Heart right ventricle (tissue), 16 donors: ENCODE results near the gene KCTD4. TPM values are rescaled to one million over a fixed set of nuclear protein-coding genes. Genes with fewer than 3 reads are reported as not detected.
"Not testable (repeated sequence)": the region's sequence is repeated elsewhere in the genome, so short reads cannot be mapped to it uniquely, and the experiment has no call there.

Source experiments
- ATAC-seq, 8 donors: fragments of 200-7000 bp; cut with Tn5 transposase; one replicate each; pipeline ENCODE4 v1.9.1; 2020; ENCODE audit warnings: mild to moderate bottlenecking in 8 of 8, moderate library complexity in 8 of 8, moderate number of reproducible peaks in 1 of 8
- DNase-seq, 2 donors: peaks; one replicate each; pipeline ENCODE4 v3.0.0-alpha.2; 2020
- H3K27ac ChIP-seq, 10 donors: fragments of 200-600 bp; sonication (generic) in 2 of 10; one replicate each; pipeline versions ENCODE4 v1.5.0 to v1.8.0; 2020 to 2022; ENCODE audit warnings: mild to moderate bottlenecking in 3 of 10
- H3K27me3 ChIP-seq, 7 donors: fragments of 200-600 bp; one replicate each; pipeline ENCODE4 v1.8.0; 2021 to 2022; ENCODE audit warnings: mild to moderate bottlenecking in 2 of 7
- H3K36me3 ChIP-seq, 9 donors: fragments of 200-600 bp; sonication (generic) in 1 of 9; one replicate each; pipeline versions ENCODE4 v1.5.0 to v1.8.0; 2020 to 2022; ENCODE audit warnings: mild to moderate bottlenecking in 2 of 9
- H3K4me1 ChIP-seq, 9 donors: fragments of 200-600 bp; sonication (generic) in 1 of 9; one replicate each; pipeline versions ENCODE4 v1.5.0 to v1.8.0; 2020 to 2022; ENCODE audit warnings: mild to moderate bottlenecking in 4 of 9
- H3K4me3 ChIP-seq, 10 donors: fragments of 200-600 bp; sonication (generic) in 2 of 10; one replicate each; pipeline versions ENCODE4 v1.5.0 to v1.8.0; 2020 to 2022; ENCODE audit warnings: mild to moderate bottlenecking in 7 of 10, moderate library complexity in 2 of 10
- H3K9me3 ChIP-seq, 11 donors: fragments of 200-600 bp in 10 of 11; sonication (generic) in 2 of 11; one replicate each; pipeline versions ENCODE4 v1.5.0 to v1.8.0; 2013 to 2022; ENCODE audit warnings: mild to moderate bottlenecking in 2 of 11, control low read depth in 1 of 11, moderate library complexity in 1 of 11
- WGBS, 2 donors: extraction: QIAGEN DNeasy Blood & Tissue Kit; methylation state at CpG; one replicate each; pipeline ENCODE4 v1.1.7; 2013; ENCODE audit warnings: inconsistent platforms in 1 of 2; 5-methylcytosine and 5-hydroxymethylcytosine counted together
- intact Hi-C, 10 donors: fragments of 100-400 bp; cut with DNase I; formaldehyde crosslinking; loops; one replicate each; pipeline versions ENCODE4 v1.11.1 to v1.14.2; 2022
- long read RNA-seq, 3 donors: library from polyadenylated mRNA; unstranded; transcript quantifications; one replicate each; pipeline ENCODE4 v2.0.0, GENCODE V29; 2020 to 2021
- polyA plus RNA-seq, 2 donors: library from polyadenylated mRNA; stranded (reverse); fragments of 200-250 nt; gene quantifications; one replicate each; pipeline ENCODE4 v1.2.3, GENCODE V29; 2013
- total RNA-seq, 10 donors: library from RNA; stranded (reverse); fragmentation: NEBNext Ultra II Directional in 3 of 10; extraction: Animal tissue kit (Norgen Biotek cat#: 25700) in 3 of 10; gene quantifications; one replicate each; pipeline versions ENCODE4 v1.2.1 to v1.2.4, GENCODE V29; 2021 to 2023
- TF ChIP-seq, protein P1 (sequence below), 9 donors: fragments of 200-600 bp; sonication (generic) in 2 of 9; IDR thresholded peaks; one replicate each; pipeline versions ENCODE4 v1.5.0 to v1.8.0; 2021 to 2022; ENCODE audit warnings: antibody characterized with exemption in 9 of 9, mild to moderate bottlenecking in 5 of 9, moderate library complexity in 1 of 9
- donor health status: Arrhythmogenic right ventricular cardiomyopathy.
- donor health status: ischemic (EF 13 %, LVEDD 7.1; RV severe dilation, severe dysfunction).
- donor health status: healthy with polysubstance abuse.
- donor health status: DM: no; HTN: yes; CAD: no.
- donor health status: DM: no; HTN: no; CAD: no.
- donor health status: ischemic (EF 25% LVEDD 6.9; RV normal size, moderate dysfunction).
- donor health status: ischemic (EF 25% LVEDD 5.7; RV mildly dilated, moderate dysfunction).
- donor health status: healthy.
- donor health status: DM: yes; HTN: yes; CAD: no.
- donor health status: Ischemic cardiomyopathy.
- donor health status: ischemic (EF 35%, LVEDD 5.7; RV mildly dilated, moderate dysfunction).
- donor health status: nonischemic (EF 11% LVEDD 7.7; RV severe dilation, severe dysfunction).
- donor health status: DM: yes; HTN: yes; CAD: no.
- donor health status: PGD.
- donor health status: ischemic (EF 29% LVEDD 5.4; RV normal size, mild dysfunction).
- donor health status: nonischemic (EF 23%, LVEDD 6.1; RV moderate dilation, normal function).

The KCTD4 gene
- total RNA-seq = under 1 TPM in 1 of 10 donors, not detected in 9; 0.16 TPM
- polyA plus RNA-seq = under 1 TPM; 0.01 to 0.15 TPM
- long read RNA-seq, donor 1 = 0 reads
- long read RNA-seq, donor 2 = 0 reads
- long read RNA-seq, donor 3 = 0 reads

DNA sequence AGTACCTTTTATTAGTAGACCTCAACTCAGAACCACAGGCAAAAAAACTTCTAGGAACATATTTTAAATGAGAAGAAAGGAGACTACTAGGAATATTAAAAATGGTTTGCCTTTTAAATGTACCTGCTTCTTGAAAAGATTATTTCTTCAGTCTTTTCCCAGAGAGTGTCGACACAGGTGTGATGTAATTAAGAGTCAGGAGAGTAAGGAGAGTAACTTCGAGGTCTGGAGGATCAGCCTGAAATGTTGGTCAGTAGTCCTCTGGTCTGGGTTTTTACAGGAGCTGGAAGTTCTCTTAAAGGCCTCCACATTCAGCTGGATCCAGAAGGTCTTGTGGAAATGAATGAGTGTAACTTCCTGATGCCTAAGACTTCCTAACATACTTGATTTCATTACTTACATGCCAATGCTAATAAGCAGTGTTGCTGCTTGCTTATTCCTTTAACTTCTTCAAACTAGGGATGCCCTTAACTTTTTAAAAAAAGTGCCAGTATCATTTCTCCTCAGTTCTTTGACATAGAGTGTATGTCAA is at the start of gene KCTD4:
Gene KCTD4 (minus strand): TSS at position 345 of the 532 bp plus-strand sequence. CDS start 6,478 bp downstream, outside the sequence.
- no peak for ATAC-seq
- Histone ChIP-seq H3K36me3 (no peaks in the 10 kb centered on the region), H3K27ac (peak within 1 kb of the TSS in 1 of 10 donors; percentile 20), H3K9me3 (no peaks in the 10 kb centered on the region), H3K27me3 (no peaks in the 10 kb centered on the region), H3K4me3 (no peak within 1 kb of the TSS), H3K4me1 (peaks cover 0 to 33% (median 30%) of the 10 kb centered on the region in 9 donors)
- intact Hi-C loops = no loop called here
- TF ChIP-seq, protein P1, sequence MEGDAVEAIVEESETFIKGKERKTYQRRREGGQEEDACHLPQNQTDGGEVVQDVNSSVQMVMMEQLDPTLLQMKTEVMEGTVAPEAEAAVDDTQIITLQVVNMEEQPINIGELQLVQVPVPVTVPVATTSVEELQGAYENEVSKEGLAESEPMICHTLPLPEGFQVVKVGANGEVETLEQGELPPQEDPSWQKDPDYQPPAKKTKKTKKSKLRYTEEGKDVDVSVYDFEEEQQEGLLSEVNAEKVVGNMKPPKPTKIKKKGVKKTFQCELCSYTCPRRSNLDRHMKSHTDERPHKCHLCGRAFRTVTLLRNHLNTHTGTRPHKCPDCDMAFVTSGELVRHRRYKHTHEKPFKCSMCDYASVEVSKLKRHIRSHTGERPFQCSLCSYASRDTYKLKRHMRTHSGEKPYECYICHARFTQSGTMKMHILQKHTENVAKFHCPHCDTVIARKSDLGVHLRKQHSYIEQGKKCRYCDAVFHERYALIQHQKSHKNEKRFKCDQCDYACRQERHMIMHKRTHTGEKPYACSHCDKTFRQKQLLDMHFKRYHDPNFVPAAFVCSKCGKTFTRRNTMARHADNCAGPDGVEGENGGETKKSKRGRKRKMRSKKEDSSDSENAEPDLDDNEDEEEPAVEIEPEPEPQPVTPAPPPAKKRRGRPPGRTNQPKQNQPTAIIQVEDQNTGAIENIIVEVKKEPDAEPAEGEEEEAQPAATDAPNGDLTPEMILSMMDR (IDR thresholded peaks at IDR 0.05) = no peak
- no peak for DNase-seq
- WGBS, 2 donors = 85 to 92% methylated on average over 2 of the region's 2 CpGs

GRCh38 chr13:45249662-45250061 is 48.8 kb upstream of the KCTD4 start:
- Histone ChIP-seq H3K27me3 (no peaks in the 10 kb centered on the region), H3K27ac (no peak overlapping the region), H3K36me3 (peaks cover 0 to 22% (median 10%) of the 10 kb centered on the region in 9 donors), H3K9me3 (no peaks in the 10 kb centered on the region), H3K4me3 (no peak overlapping the region), H3K4me1 (peaks cover 0 to 5% (median 0%) of the 10 kb centered on the region in 9 donors)
- WGBS, 2 donors = 88 to 89% methylated on average over 3 of the region's 3 CpGs
- intact Hi-C loops = no loop called here
- TF ChIP-seq, protein P1 (IDR thresholded peaks at IDR 0.05) = no peak
- no peak for DNase-seq
- no peak for ATAC-seq

DNA sequence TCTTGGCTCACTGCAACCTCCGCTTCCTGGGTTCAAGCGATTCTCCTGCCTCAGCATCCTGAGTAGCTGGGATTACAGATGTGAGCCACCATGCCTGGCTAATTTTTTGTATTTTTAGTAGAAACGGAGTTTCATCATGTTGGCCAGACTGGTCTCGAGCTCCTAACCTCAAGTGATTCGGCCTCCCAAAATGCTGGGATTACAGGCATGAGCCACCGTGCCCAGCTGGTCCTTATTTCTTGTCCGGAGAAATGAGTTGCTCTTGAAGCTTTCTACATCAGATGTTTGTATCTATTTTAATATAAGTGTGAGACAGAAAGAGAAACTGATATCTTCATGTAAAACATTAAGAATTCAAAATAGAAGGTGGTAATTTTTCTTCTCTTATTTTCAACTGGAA is 43.9 kb upstream of the KCTD4 start:
- H3K9me3 ChIP-seq, ATAC-seq, H3K36me3 ChIP-seq, H3K4me3 ChIP-seq, DNase-seq, H3K27me3 ChIP-seq, H3K27ac ChIP-seq, intact Hi-C loops: not testable (repeated sequence)
- WGBS, 2 donors = 96 to 98% methylated on average over 7 of the region's 7 CpGs
- H3K4me1 ChIP-seq = peaks cover 0 to 22% (median 13%) of the 10 kb centered on the region in 9 donors

DNA sequence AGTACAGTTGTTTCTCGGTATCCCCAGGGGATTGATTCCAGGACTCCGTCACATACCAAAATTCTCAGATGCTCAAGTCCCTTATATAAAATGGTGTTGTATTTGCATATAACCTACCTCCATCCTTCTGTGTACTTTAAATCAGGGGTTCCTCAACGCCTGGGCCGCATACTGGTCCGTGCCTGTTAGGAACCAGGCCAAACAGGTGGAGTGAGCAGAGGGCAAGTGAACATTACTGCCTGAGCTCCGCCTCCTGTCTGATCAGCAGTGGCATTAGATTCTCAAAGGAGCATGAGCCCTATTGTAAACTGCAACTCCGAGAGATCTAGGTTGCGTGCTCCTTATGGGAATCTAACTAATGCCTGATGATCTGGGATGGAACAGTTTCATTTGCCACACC is 42.2 kb upstream of the KCTD4 start:
- DNase-seq = no peak
- WGBS, 2 donors = 92 to 96% methylated on average over 8 of the region's 8 CpGs
- TF ChIP-seq, protein P1 (IDR thresholded peaks at IDR 0.05) = no peak
- peak in 2 of 8 donors; percentile 34 to 50 for ATAC-seq
- Histone ChIP-seq H3K27me3 (no peaks in the 10 kb centered on the region), H3K9me3 (no peaks in the 10 kb centered on the region), H3K36me3 (no peaks in the 10 kb centered on the region), H3K4me1 (peaks cover 0 to 22% (median 14%) of the 10 kb centered on the region in 9 donors), H3K27ac (no peak overlapping the region), H3K4me3 (no peak overlapping the region)
- intact Hi-C loops = no loop called here

DNA sequence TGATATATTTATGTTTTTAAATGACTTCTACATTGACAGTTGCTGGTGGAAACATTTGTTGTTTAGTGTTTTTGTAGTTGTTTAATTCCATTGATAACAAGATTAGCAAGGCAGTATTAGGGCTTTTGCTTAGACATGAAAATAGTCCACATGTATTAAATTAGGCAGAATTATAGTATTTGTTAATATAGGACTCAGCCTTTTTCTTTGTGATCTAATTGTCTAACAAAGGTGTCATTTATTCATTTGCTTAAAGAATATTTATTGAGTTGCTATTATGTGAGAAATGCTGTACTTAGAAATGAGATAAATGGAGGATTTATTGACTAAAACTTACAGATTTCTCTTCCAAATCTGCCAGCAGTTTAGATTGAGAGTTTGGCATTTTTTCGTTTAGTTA is 41.7 kb upstream of the KCTD4 start:
- H3K4me3 ChIP-seq = no peak overlapping the region
- H3K27ac ChIP-seq = no peak overlapping the region
- TF ChIP-seq, protein P1 (IDR thresholded peaks at IDR 0.05) = no peak
- intact Hi-C loops = no loop called here
- WGBS, 2 donors = 92 to 93% methylated on average over 1 of the region's 1 CpG
- H3K4me1 ChIP-seq = peaks cover 0 to 22% (median 14%) of the 10 kb centered on the region in 9 donors
- no peak for ATAC-seq
- H3K9me3 ChIP-seq = no peaks in the 10 kb centered on the region
- DNase-seq = no peak
- H3K36me3 ChIP-seq = no peaks in the 10 kb centered on the region
- no peaks in the 10 kb centered on the region for H3K27me3 ChIP-seq
